Sigmoid colon (tissue), 7 donors: Measurements from ENCODE around the gene PIF1. TPM values are rescaled to one million over a fixed set of nuclear protein-coding genes. Genes with fewer than 3 reads are reported as not detected.

ENCODE experiments used
- DNase-seq: peaks from one replicate; pipeline ENCODE4 v3.0.0-alpha.2; 2019
- H3K27ac ChIP-seq, 4 donors: fragments of 200-600 bp; sonication (generic); one replicate each; pipeline ENCODE4 v1.5.1; 2016 to 2019; ENCODE audit warnings: mild to moderate bottlenecking in 1 of 4
- H3K27me3 ChIP-seq, 3 donors: fragments of 200-600 bp; sonication (generic); one replicate each; pipeline ENCODE4 v1.5.1; 2019; ENCODE audit warnings: mild to moderate bottlenecking in 1 of 3
- H3K36me3 ChIP-seq, 4 donors: fragments of 200-600 bp; sonication (generic); one replicate each; pipeline ENCODE4 v1.5.1; 2016 to 2019
- H3K4me1 ChIP-seq, 4 donors: fragments of 200-600 bp; sonication (generic); one replicate each; pipeline ENCODE4 v1.5.1; 2017 to 2019
- H3K4me3 ChIP-seq, 4 donors: fragments of 200-600 bp; sonication (generic); one replicate each; pipeline ENCODE4 v1.5.1; 2017 to 2019; ENCODE audit warnings: mild to moderate bottlenecking in 2 of 4, moderate library complexity in 1 of 4
- H3K9me3 ChIP-seq, 4 donors: fragments of 200-600 bp in 3 of 4; sonication (generic) in 3 of 4; one replicate each; pipeline versions ENCODE4 v1.5.1 to v1.6.1; 2013 to 2019
- CTCF ChIP-seq, 4 experiments: fragments of 450-650 bp in 3 of 4; fragments of 200-600 bp in 1 of 4; IDR thresholded peaks; one replicate each; pipeline ENCODE4 v1.5.1; 2016 to 2019; ENCODE audit warnings: antibody characterized with exemption in 4 of 4, mild to moderate bottlenecking in 3 of 4, moderate library complexity in 2 of 4
- EP300 ChIP-seq, 4 donors: sonication (generic); formaldehyde crosslinking; IDR thresholded peaks; one replicate each; pipeline ENCODE4 v1.6.1; 2017; ENCODE audit warnings: antibody characterized with exemption in 4 of 4
- POLR2A ChIP-seq, 2 donors: fragments of 450-650 bp; IDR thresholded peaks; one replicate each; pipeline ENCODE4 v1.6.1; 2016; ENCODE audit warnings: antibody characterized with exemption in 2 of 2, mild to moderate bottlenecking in 2 of 2, moderate library complexity in 2 of 2
- POLR2AphosphoS5 ChIP-seq, 4 donors: sonication (generic); formaldehyde crosslinking; IDR thresholded peaks; one replicate each; pipeline ENCODE4 v1.6.1; 2017; ENCODE audit warnings: antibody characterized with exemption in 4 of 4
- WGBS, 2 donors: extraction: QIAGEN DNeasy Blood & Tissue Kit; methylation state at CpG; one replicate each; pipeline ENCODE4 v1.1.7; 2013; 5-methylcytosine and 5-hydroxymethylcytosine counted together
- intact Hi-C: fragments of 100-400 bp; cut with DNase I; formaldehyde crosslinking; loops from one replicate; pipeline ENCODE4 v1.15.1; 2023
- polyA plus RNA-seq, 3 donors: library from polyadenylated mRNA; stranded (reverse); fragments of 200-250 nt; gene quantifications; one replicate each; pipeline ENCODE4 v1.2.3, GENCODE V29; 2013
- total RNA-seq, 4 donors: library from RNA; depleted of rRNA; stranded (reverse); fragments of >200 nt; gene quantifications; one replicate each; pipeline ENCODE4 v1.1.0, GENCODE V29; 2016
- donor health status: healthy with polysubstance abuse.
- donor health status: Bipolar disorder and iron deficiency.
- donor health status: healthy.

The PIF1 gene
- total RNA-seq = 1 to 10 TPM; 1.2 to 6.9 (median 2.5) TPM
- 10 to 100 TPM in 1 of 3 donors, 1 to 10 TPM in 1, under 1 TPM in 1; 0.69 to 12.9 (median 2.4) TPM for polyA plus RNA-seq

DNA sequence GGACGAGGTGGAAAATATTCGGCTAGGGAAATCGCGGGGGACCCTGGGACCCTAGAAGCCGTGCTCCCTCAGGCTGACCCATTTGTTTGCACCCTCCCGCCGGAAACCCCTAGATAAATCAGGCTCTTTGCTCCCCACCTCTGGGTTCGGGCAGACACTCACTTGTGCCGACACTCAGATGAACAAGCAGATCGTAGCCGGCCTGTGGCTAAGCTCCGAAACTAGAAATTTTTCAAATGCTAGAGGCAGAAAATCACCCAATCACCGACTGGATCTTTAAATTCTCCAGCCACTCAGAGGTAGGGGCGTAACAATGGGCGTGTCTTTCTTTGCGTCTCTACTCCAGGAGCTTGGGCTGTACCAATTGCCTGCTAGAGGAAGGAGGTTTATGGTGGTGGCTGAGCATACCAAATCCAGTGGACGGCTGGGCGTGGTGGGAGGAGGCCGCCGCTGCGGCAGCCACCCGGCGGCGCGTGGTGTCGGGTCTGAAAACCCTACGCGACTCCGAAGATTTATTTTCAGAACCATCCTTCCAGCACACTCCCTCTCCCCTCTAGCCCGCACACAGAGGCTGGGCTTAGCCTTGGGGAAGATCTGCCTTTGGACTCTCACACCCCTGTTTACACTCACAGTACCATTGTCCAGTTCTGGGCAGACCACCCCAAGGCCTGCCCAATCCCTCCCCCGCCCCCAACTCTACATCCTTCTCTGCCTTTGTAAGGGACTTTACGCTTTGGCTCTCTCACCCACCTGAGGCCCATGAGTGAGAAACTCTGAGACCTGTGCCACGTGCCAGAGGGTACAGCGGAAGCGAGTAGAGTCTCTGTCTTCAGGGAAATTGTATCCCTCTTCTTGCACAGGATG lies at the start of gene PIF1:
Gene PIF1, minus strand, starts transcription at position 217 of the 864 bp plus-strand sequence. CDS start 1,312 bp downstream, outside the sequence.
- DNase-seq = peak; percentile 96
- Histone ChIP-seq H3K4me3 (peak within 1 kb of the TSS; percentile 12 to 55 (median 48)), H3K9me3 (no peaks in the 10 kb centered on the region), H3K27me3 (no peaks in the 10 kb centered on the region), H3K36me3 (no peaks in the 10 kb centered on the region), H3K4me1 (peaks cover 0 to 29% (median 23%) of the 10 kb centered on the region in 4 donors), H3K27ac (peak within 1 kb of the TSS; percentile 71 to 82 (median 76))
- peak; percentile 65 to 94 (median 67) for TF ChIP-seq POLR2AphosphoS5 (IDR thresholded peaks at IDR 0.05)
- no peak for TF ChIP-seq EP300 (IDR thresholded peaks at IDR 0.05)
- TF ChIP-seq POLR2A (IDR thresholded peaks at IDR 0.05) = peak in 1 of 2 donors; percentile 50
- 8% methylated on average over 35 of the region's 35 CpGs for WGBS, 2 donors
- intact Hi-C loops = no loop called here

GRCh38 chr15:64870353-64870752 lies 44.9 kb upstream of the PIF1 start:
- intact Hi-C loops = no loop called here
- Histone ChIP-seq H3K9me3 (no peaks in the 10 kb centered on the region), H3K4me1 (peaks cover 0 to 45% (median 41%) of the 10 kb centered on the region in 4 donors), H3K4me3 (no peak overlapping the region), H3K27ac (peak overlapping the region; percentile 27 to 47 (median 40)), H3K36me3 (peaks cover 2 to 8% (median 5%) of the 10 kb centered on the region in 4 donors), H3K27me3 (no peaks in the 10 kb centered on the region)
- DNase-seq = no peak
- 68 to 80% methylated on average over 9 of the region's 9 CpGs for WGBS, 2 donors
- TF ChIP-seq POLR2AphosphoS5 (IDR thresholded peaks at IDR 0.05) (no peak), CTCF (IDR thresholded peaks at IDR 0.05) (no peak), POLR2A (IDR thresholded peaks at IDR 0.05) (no peak), EP300 (IDR thresholded peaks at IDR 0.05) (no peak)

- DNase-seq = no peak
- intact Hi-C loops = no loop called here
- H3K27me3 ChIP-seq = no peaks in the 10 kb centered on the region
- H3K9me3 ChIP-seq = no peaks in the 10 kb centered on the region
- peak overlapping the region in 1 of 4 donors; percentile 47 for H3K27ac ChIP-seq
- H3K36me3 ChIP-seq = peaks cover 8 to 17% (median 12%) of the 10 kb centered on the region in 4 donors
- TF ChIP-seq EP300 (IDR thresholded peaks at IDR 0.05) (no peak), POLR2A (IDR thresholded peaks at IDR 0.05) (no peak), CTCF (IDR thresholded peaks at IDR 0.05) (no peak), POLR2AphosphoS5 (IDR thresholded peaks at IDR 0.05) (no peak)
- H3K4me1 ChIP-seq = peaks cover 0 to 51% (median 43%) of the 10 kb centered on the region in 4 donors
- H3K4me3 ChIP-seq = no peak overlapping the region
These were observed 44.1 kb upstream of the PIF1 start for GRCh38 chr15:64869501-64869900.

DNA sequence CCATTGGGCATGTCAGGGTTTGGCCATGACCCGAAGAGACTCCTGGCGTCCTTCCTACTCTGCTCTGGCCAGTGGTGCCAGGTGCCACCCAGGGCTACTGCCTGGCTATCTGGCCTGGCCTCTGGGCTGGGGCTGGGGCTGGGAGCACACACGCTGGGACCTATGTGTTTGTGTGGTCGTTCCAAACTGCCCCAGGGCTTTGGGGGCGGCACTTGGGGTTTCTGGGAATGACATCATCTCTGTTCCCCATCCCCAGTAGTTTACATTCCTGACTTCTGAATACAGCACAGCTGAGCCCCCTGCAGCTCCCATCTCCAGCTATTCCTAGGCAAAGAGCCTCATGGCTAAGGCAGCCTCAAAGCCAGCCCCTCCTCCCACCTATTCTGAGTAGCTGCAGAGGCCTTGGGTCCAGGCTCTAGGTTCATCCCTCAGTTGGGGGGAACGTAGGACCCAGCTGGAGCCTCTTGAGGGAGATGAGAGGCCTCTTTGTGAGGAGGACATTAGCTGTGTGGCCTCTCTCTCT lies 40.6 kb upstream of the PIF1 start:
- peaks cover 12 to 46% (median 20%) of the 10 kb centered on the region in 4 donors for H3K36me3 ChIP-seq
- DNase-seq = no peak
- no peaks in the 10 kb centered on the region for H3K27me3 ChIP-seq
- H3K4me1 ChIP-seq = peaks cover 0 to 42% (median 25%) of the 10 kb centered on the region in 4 donors
- H3K27ac ChIP-seq = peak overlapping the region; percentile 52 to 71 (median 58)
- H3K9me3 ChIP-seq = no peaks in the 10 kb centered on the region
- no peak overlapping the region for H3K4me3 ChIP-seq
- intact Hi-C loops = no loop called here
- 75 to 76% methylated on average over 6 of the region's 6 CpGs for WGBS, 2 donors
- no peak for TF ChIP-seq CTCF (IDR thresholded peaks at IDR 0.05)
